Gastrocnemius medialis (tissue), 4 donors: ENCODE results near the gene PROC. TPM values are rescaled to one million over a fixed set of nuclear protein-coding genes. Genes with fewer than 3 reads are reported as not detected.

Experiments used
- ATAC-seq, 2 donors: fragments of 150-250 bp; one replicate each; pipeline ENCODE4 v1.9.1; 2016
- DNase-seq, 2 donors: peaks; one replicate each; pipeline ENCODE4 v3.0.0-alpha.2; 2019
- H3K27ac ChIP-seq, 4 donors: fragments of 200-600 bp; sonication (generic); 1 replicate in 1 of 4; 2 replicates in 3 of 4; pipeline ENCODE4 v1.5.1; 2016 to 2018; ENCODE audit warnings: mild to moderate bottlenecking in 2 of 4, moderate library complexity in 1 of 4
- H3K27me3 ChIP-seq, 3 donors: fragments of 200-600 bp; sonication (generic) in 2 of 3; 1 replicate in 1 of 3; 2 replicates in 2 of 3; pipeline versions ENCODE4 v1.5.1 to v1.6.0; 2016 to 2019; ENCODE audit warnings: mild to moderate bottlenecking in 1 of 3, moderate library complexity in 1 of 3
- H3K36me3 ChIP-seq, 2 donors: fragments of 200-600 bp; sonication (generic) in 1 of 2; one replicate each; pipeline ENCODE4 v1.5.1; 2017 to 2018
- H3K4me1 ChIP-seq, 2 donors: fragments of 200-600 bp; sonication (generic) in 1 of 2; one replicate each; pipeline ENCODE4 v1.5.1; 2016 to 2017; ENCODE audit warnings: mild to moderate bottlenecking in 2 of 2
- H3K4me3 ChIP-seq, 4 donors: fragments of 200-600 bp; sonication (generic) in 3 of 4; 1 replicate in 1 of 4; 2 replicates in 3 of 4; pipeline ENCODE4 v1.5.1; 2016 to 2019; ENCODE audit warnings: mild to moderate bottlenecking in 2 of 4
- H3K9me3 ChIP-seq, 3 donors: fragments of 200-600 bp; sonication (generic) in 2 of 3; 1 replicate in 1 of 3; 2 replicates in 2 of 3; pipeline ENCODE4 v1.5.1; 2016 to 2019
- POLR2A ChIP-seq, 2 donors: fragments of 450-650 bp; IDR thresholded peaks; one replicate each; pipeline ENCODE4 v1.6.1; 2017; ENCODE audit warnings: antibody characterized with exemption in 2 of 2, mild to moderate bottlenecking in 2 of 2, moderate library complexity in 2 of 2
- in situ Hi-C, 4 donors: fragments of 200-750 bp; cut with MboI; loops; one replicate each; pipeline versions ENCODE4 v1.15.0 to v1.8.0; 2017; ENCODE audit warnings: low sequenced_read_pairs in 4 of 4
- intact Hi-C: fragments of 100-400 bp; cut with DNase I; formaldehyde crosslinking; loops from one replicate; pipeline ENCODE4 v1.15.1; 2023; ENCODE audit warnings: low total_unique reads
- total RNA-seq, 4 donors: library from RNA; depleted of rRNA; stranded (reverse); fragments of >200 nt; gene quantifications; one replicate each; pipeline versions ENCODE4 v1.1.0 to v1.2.3, GENCODE V29; 2016
- TF ChIP-seq, protein P1 (sequence below), 5 experiments: fragments of 450-650 bp in 3 of 5; fragments of 200-600 bp in 2 of 5; sonication (generic) in 2 of 5; IDR thresholded peaks in 4 of 5; conservative IDR thresholded peaks in 1 of 5; 1 replicate in 4 of 5; 2 replicates in 1 of 5; pipeline ENCODE4 v1.5.1; 2016 to 2019; ENCODE audit warnings: antibody characterized with exemption in 5 of 5, mild to moderate bottlenecking in 3 of 5, moderate library complexity in 3 of 5

Gene PROC
- total RNA-seq, 4 donors from 2014 or later: 0.29 to 0.58 TPM; not detected in 2

DNA sequence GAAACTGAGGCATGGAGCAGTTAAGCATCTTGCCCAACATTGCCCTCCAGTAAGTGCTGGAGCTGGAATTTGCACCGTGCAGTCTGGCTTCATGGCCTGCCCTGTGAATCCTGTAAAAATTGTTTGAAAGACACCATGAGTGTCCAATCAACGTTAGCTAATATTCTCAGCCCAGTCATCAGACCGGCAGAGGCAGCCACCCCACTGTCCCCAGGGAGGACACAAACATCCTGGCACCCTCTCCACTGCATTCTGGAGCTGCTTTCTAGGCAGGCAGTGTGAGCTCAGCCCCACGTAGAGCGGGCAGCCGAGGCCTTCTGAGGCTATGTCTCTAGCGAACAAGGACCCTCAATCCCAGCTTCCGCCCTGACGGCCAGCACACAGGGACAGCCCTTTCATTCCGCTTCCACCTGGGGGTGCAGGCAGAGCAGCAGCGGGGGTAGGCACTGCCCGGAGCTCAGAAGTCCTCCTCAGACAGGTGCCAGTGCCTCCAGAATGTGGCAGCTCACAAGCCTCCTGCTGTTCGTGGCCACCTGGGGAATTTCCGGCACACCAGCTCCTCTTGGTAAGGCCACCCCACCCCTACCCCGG is 1.3 kb downstream of the PROC start:
- Histone ChIP-seq H3K4me1 (peaks cover 11 to 13% of the 10 kb centered on the region in 2 donors), H3K36me3 (no peaks in the 10 kb centered on the region), H3K27ac (no peak overlapping the region), H3K9me3 (no peaks in the 10 kb centered on the region), H3K27me3 (peaks cover 29 to 33% (median 29%) of the 10 kb centered on the region in 3 donors), H3K4me3 (no peak overlapping the region)
- intact Hi-C loops (loop anchor here (10.0 kb wide), 2 partner anchors 225 to 765 kb away; partner anchors contain the start of gene GYPC), in situ Hi-C loops (loop anchor here in 1 of 4 donors (25.0 kb wide), 1 partner anchor 332 kb away; no protein-coding TSS in a partner anchor)
- TF ChIP-seq POLR2A (IDR thresholded peaks at IDR 0.05): no peak
- TF ChIP-seq, protein P1, sequence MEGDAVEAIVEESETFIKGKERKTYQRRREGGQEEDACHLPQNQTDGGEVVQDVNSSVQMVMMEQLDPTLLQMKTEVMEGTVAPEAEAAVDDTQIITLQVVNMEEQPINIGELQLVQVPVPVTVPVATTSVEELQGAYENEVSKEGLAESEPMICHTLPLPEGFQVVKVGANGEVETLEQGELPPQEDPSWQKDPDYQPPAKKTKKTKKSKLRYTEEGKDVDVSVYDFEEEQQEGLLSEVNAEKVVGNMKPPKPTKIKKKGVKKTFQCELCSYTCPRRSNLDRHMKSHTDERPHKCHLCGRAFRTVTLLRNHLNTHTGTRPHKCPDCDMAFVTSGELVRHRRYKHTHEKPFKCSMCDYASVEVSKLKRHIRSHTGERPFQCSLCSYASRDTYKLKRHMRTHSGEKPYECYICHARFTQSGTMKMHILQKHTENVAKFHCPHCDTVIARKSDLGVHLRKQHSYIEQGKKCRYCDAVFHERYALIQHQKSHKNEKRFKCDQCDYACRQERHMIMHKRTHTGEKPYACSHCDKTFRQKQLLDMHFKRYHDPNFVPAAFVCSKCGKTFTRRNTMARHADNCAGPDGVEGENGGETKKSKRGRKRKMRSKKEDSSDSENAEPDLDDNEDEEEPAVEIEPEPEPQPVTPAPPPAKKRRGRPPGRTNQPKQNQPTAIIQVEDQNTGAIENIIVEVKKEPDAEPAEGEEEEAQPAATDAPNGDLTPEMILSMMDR (IDR thresholded peaks at IDR 0.05 in 4 of 5, conservative IDR thresholded peaks at IDR 0.05 in 1 of 5): no peak
- DNase-seq: no peak
- no peak for ATAC-seq

DNA sequence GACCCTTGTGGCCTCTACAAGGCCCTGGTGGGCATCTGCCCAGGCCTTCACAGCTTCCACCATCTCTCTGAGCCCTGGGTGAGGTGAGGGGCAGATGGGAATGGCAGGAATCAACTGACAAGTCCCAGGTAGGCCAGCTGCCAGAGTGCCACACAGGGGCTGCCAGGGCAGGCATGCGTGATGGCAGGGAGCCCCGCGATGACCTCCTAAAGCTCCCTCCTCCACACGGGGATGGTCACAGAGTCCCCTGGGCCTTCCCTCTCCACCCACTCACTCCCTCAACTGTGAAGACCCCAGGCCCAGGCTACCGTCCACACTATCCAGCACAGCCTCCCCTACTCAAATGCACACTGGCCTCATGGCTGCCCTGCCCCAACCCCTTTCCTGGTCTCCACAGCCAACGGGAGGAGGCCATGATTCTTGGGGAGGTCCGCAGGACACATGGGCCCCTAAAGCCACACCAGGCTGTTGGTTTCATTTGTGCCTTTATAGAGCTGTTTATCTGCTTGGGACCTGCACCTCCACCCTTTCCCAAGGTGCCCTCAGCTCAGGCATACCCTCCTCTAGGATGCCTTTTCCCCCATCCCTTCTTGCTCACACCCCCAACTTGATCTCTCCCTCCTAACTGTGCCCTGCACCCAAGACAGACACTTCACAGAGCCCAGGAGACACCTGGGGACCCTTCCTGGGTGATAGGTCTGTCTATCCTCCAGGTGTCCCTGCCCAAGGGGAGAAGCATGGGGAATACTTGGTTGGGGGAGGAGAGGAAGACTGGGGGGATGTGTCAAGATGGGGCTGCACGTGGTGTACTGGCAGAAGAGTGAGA is 2.0 kb downstream of the PROC start:
- intact Hi-C loops: no loop called here
- in situ Hi-C loops: loop anchor here in 1 of 4 donors (25.0 kb wide), 1 partner anchor 333 kb away; no protein-coding TSS in a partner anchor
- H3K27ac ChIP-seq: no peak overlapping the region
- TF ChIP-seq POLR2A (IDR thresholded peaks at IDR 0.05): no peak
- no peaks in the 10 kb centered on the region for H3K36me3 ChIP-seq
- H3K4me3 ChIP-seq: no peak overlapping the region
- peaks cover 11 to 13% of the 10 kb centered on the region in 2 donors for H3K4me1 ChIP-seq
- ATAC-seq (no peak), DNase-seq (no peak)
- H3K9me3 ChIP-seq: no peaks in the 10 kb centered on the region
- H3K27me3 ChIP-seq: peaks cover 29 to 33% (median 32%) of the 10 kb centered on the region in 3 donors

DNA sequence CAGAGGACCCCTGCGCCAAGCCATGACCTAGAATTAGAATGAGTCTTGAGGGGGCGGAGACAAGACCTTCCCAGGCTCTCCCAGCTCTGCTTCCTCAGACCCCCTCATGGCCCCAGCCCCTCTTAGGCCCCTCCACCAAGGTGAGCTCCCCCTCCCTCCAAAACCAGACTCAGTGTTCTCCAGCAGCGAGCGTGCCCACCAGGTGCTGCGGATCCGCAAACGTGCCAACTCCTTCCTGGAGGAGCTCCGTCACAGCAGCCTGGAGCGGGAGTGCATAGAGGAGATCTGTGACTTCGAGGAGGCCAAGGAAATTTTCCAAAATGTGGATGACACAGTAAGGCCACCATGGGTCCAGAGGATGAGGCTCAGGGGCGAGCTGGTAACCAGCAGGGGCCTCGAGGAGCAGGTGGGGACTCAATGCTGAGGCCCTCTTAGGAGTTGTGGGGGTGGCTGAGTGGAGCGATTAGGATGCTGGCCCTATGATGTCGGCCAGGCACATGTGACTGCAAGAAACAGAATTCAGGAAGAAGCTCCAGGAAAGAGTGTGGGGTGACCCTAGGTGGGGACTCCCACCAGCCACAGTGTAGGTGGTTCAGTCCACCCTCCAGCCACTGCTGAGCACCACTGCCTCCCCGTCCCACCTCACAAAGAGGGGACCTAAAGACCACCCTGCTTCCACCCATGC is 3.0 kb downstream of the PROC start:
- no peaks in the 10 kb centered on the region for H3K36me3 ChIP-seq
- ATAC-seq (no peak), DNase-seq (no peak)
- H3K4me3 ChIP-seq: no peak overlapping the region
- H3K4me1 ChIP-seq: peaks cover 7 to 9% of the 10 kb centered on the region in 2 donors
- in situ Hi-C loops: loop anchor here in 1 of 4 donors (25.0 kb wide), 1 partner anchor 334 kb away; no protein-coding TSS in a partner anchor
- TF ChIP-seq, protein P1 (IDR thresholded peaks at IDR 0.05 in 4 of 5, conservative IDR thresholded peaks at IDR 0.05 in 1 of 5): no peak
- TF ChIP-seq POLR2A (IDR thresholded peaks at IDR 0.05): no peak
- peaks cover 29 to 33% (median 32%) of the 10 kb centered on the region in 3 donors for H3K27me3 ChIP-seq
- no peak overlapping the region for H3K27ac ChIP-seq
- H3K9me3 ChIP-seq: no peaks in the 10 kb centered on the region
- intact Hi-C loops: no loop called here

DNA sequence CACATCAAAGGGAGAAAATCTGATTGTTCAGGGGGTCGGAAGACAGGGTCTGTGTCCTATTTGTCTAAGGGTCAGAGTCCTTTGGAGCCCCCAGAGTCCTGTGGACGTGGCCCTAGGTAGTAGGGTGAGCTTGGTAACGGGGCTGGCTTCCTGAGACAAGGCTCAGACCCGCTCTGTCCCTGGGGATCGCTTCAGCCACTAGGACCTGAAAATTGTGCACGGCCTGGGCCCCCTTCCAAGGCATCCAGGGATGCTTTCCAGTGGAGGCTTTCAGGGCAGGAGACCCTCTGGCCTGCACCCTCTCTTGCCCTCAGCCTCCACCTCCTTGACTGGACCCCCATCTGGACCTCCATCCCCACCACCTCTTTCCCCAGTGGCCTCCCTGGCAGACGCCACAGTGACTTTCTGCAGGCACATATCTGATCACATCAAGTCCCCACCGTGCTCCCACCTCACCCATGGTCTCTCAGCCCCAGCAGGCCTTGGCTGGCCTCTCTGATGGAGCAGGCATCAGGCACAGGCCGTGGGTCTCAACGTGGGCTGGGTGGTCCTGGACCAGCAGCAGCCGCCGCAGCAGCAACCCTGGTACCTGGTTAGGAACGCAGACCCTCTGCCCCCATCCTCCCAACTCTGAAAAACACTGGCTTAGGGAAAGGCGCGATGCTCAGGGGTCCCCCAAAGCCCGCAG is 3.8 kb downstream of the PROC start:
- Histone ChIP-seq H3K27ac (no peak overlapping the region), H3K27me3 (peaks cover 29 to 32% (median 29%) of the 10 kb centered on the region in 3 donors), H3K4me3 (no peak overlapping the region), H3K9me3 (no peaks in the 10 kb centered on the region), H3K4me1 (peaks cover 7% of the 10 kb centered on the region in 2 donors), H3K36me3 (no peaks in the 10 kb centered on the region)
- in situ Hi-C loops (loop anchor here in 1 of 4 donors (25.0 kb wide), 1 partner anchor 335 kb away; no protein-coding TSS in a partner anchor), intact Hi-C loops (no loop called here)
- DNase-seq (no peak), ATAC-seq (no peak)
- no peak for TF ChIP-seq POLR2A (IDR thresholded peaks at IDR 0.05)
- TF ChIP-seq, protein P1 (IDR thresholded peaks at IDR 0.05 in 4 of 5, conservative IDR thresholded peaks at IDR 0.05 in 1 of 5): no peak
